ENCODE results near the gene DOCK9. TPM values are rescaled to one million over a fixed set of nuclear protein-coding genes. Genes with fewer than 3 reads are reported as not detected.

Gene DOCK9
- total and polyA plus RNA-seq, 2 experiments from 2014 or later: 8.5 to 57.7 TPM

- Histone ChIP-seq H3K27ac (ENCODE audit: low read depth) (no peak overlapping the region), H3K4me3 (no peak overlapping the region), H3K36me3 (ENCODE audit: insufficient read depth) (no peaks in the 10 kb centered on the region), H3K79me2 (replicated peaks; ENCODE audit: insufficient read depth) (no peaks in the 10 kb centered on the region), H3K9me2 (ENCODE audit: insufficient read depth) (0 out of 2 replicates have a peak, but pooled peaks cover 6% of the 10 kb centered on the region), H3K4me1 (ENCODE audit: insufficient read depth) (peaks cover 34% of the 10 kb centered on the region), H2AFZ (no peak overlapping the region), H3K27me3 (ENCODE audit: insufficient read depth) (no peaks in the 10 kb centered on the region), H3F3A (replicated peaks; ENCODE audit: low read depth) (no peaks in the 10 kb centered on the region), H3K4me2 (no peak overlapping the region), H4K20me1 (replicated peaks; ENCODE audit: insufficient read depth) (no peaks in the 10 kb centered on the region)
- H3K27me3 Mint-ChIP-seq (ENCODE audit: insufficient read depth, low read depth, poor library complexity): peaks cover 2% of the 10 kb centered on the region
- H3K9me3 Mint-ChIP-seq: no peaks in the 10 kb centered on the region
- ATAC-seq (no peak), DNase-seq (ENCODE audit: low spot score) (no peak)
- TF ChIP-seq NANOG (IDR thresholded peaks at IDR 0.05; ENCODE audit: borderline replicate concordance) (no peak), ZNF331 (CRISPR knock-in tag; IDR thresholded peaks at IDR 0.05; ENCODE audit: low read depth) (no peak), REST (IDR thresholded peaks at IDR 0.05; ENCODE audit: unreplicated experiment) (no peak), EZH2phosphoT487 (IDR thresholded peaks at IDR 0.05; ENCODE audit: unreplicated experiment) (no peak), ETS1 (IDR thresholded peaks at IDR 0.05) (no peak), ZNF462 (CRISPR knock-in tag; IDR thresholded peaks at IDR 0.05) (no peak), ZNF114 (CRISPR knock-in tag; IDR thresholded peaks at IDR 0.05) (no peak), CTCF (conservative IDR thresholded peaks at IDR 0.05; ENCODE audit: low read depth in 2 of 2) (no peak), POLR2AphosphoS5 (IDR thresholded peaks at IDR 0.05; ENCODE audit: low read depth) (no peak), CREB1 (CRISPR knock-in tag; IDR thresholded peaks at IDR 0.05; ENCODE audit: low read depth) (no peak), JUNB (IDR thresholded peaks at IDR 0.05; ENCODE audit: unreplicated experiment) (no peak), STAT1 (IDR thresholded peaks at IDR 0.05; ENCODE audit: unreplicated experiment) (no peak), EZH2 (IDR thresholded peaks at IDR 0.05; ENCODE audit: low read depth, unreplicated experiment) (no peak)
- H3K36me3 Mint-ChIP-seq (ENCODE audit: low read depth): no peaks in the 10 kb centered on the region
- peaks cover 41% of the 10 kb centered on the region for H3K4me1 Mint-ChIP-seq
- no peak overlapping the region for H3K4me3 Mint-ChIP-seq
- no peak overlapping the region for H3K27ac Mint-ChIP-seq
Observed at GRCh38 chr13:98998831-98999638, 21.2 kb upstream of the DOCK9 start.
